GM12892 (cell line): Measurements from ENCODE around the gene YOD1.

Experiments used
- POLR2A ChIP-seq: IDR thresholded peaks from 2 replicates; pipeline ENCODE4 v1.6.1; 2011; ENCODE audit warnings: low read depth, low read length, control low read depth
- POLR2AphosphoS5 ChIP-seq: IDR thresholded peaks from 2 replicates; pipeline ENCODE4 v1.6.1; 2011; ENCODE audit warnings: low read depth, low read length, control low read depth
- TAF1 ChIP-seq: IDR thresholded peaks from 2 replicates; pipeline ENCODE4 v1.6.1; 2011; ENCODE audit warnings: low read depth, mild to moderate bottlenecking, control low read depth, low read length, borderline replicate concordance

GRCh38 chr1:207027921-207028320 lies 23.1 kb downstream of the YOD1 start:
- no peak for TF ChIP-seq TAF1
- no peak for TF ChIP-seq POLR2A
- TF ChIP-seq POLR2AphosphoS5, result no peak
